ENCODE results near the gene CTSG.
"Not testable (repeated sequence)": the region's sequence is repeated elsewhere in the genome, so short reads cannot be mapped to it uniquely, and the experiment has no call there.

CTSG gene, protein sequence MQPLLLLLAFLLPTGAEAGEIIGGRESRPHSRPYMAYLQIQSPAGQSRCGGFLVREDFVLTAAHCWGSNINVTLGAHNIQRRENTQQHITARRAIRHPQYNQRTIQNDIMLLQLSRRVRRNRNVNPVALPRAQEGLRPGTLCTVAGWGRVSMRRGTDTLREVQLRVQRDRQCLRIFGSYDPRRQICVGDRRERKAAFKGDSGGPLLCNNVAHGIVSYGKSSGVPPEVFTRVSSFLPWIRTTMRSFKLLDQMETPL

GRCh38 chr14:24576182-24576581 lies at the start of gene CTSG:
Gene CTSG (minus strand): TSS chr14:24576250. CDS start chr14:24576223, 27 bp downstream.
- no peak for DNase-seq

GRCh38 chr14:24613747-24614146 lies 37.7 kb upstream of the CTSG start:
- no peak for DNase-seq

DNA sequence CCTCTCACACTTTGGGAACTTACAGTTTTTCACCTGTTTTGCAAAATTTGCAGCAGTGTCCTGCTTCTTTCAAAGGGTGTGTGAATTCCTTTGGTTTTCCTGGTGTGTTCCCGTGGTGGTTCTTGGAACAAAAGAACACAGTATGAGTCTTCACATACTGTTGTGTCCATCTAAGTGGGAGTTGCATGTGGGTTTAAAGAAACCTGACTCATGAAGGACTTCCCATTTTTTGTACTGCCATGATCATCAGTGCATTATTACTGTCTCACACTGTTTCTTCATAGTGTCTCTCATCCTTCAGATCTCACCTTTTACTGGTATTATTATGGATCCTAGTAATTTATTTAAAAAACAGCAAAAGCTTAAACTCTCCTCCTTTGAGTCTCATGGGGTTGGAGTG lies 37.2 kb upstream of the CTSG start:
- no peak for DNase-seq

DNA sequence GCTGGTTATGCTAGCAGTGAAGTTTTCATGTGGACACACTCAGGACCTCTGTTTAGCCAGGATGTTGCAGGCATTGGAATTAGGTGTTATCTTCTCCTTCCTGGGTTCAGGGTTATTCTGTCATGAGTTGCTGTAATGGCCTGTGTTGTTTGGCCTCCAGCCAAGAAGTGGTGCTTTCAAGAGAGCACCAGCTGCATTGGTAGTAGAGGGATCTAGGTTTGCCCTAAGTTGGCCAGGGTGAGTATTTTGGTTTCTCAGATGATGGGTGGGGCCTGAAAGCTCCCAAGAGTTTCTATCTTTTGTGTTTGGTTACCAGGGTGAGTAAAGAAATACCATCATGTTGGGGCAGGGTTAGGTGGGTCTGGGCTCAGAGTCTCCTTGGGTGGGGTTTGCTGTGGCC lies 36.1 kb upstream of the CTSG start:
- no peak for DNase-seq

- DNase-seq, result no peak
These were observed 33.8 kb upstream of the CTSG start, which contains the start of gene GZMH for GRCh38 chr14:24609655-24610344. Gene GZMH (minus strand): TSS chr14:24609685. CDS start chr14:24609613, 72 bp downstream.

DNA sequence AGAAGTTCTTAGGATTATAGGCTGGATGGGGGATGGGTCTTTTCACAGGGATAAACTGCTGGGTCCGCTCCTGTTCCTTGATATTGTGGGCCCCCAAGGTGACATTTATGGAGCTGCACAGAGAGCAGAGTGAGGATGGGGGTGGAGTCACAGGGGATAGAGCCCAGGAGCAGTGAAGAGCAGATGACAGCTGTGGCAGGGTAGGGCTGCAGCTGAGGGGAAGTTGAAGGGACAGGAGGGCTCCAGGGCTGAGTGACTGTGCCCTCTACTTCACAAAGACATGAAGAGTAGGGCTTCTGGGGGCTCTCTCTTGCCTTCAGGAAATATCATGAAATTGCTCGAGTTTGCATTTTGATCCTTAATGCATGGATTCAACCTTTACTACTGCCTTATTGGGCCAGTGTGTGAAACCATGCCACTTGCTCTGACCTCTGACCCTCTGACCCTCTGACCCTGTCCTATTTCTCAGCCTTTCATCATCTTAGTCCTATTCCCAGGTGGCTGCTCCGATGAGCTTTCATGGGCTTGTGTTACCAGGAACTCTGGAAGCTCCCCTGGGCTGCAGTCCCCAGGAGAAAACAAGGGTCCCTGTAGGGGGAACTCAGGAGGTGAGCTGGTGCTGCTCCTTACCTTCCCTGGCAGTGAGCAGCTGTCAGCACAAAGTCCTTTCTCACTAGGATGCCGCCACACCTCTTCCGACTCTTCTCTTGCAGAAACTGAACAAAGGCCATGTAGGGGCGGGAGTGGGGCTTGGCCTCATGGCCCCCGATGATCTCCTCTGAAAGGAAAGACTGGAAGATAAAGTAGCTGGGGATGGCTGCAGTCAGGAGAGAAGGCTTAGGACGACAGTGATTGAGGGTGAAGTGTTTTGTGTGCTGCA lies 31.8 kb upstream of the CTSG start:
- DNase-seq, result no peak

GRCh38 chr14:24607081-24607480 lies 31.0 kb upstream of the CTSG start:
- DNase-seq, result no peak

GRCh38 chr14:24606297-24606696 lies 30.2 kb upstream of the CTSG start:
- no peak for DNase-seq

- DNase-seq, result no peak
These were observed 29.6 kb upstream of the CTSG start for GRCh38 chr14:24605435-24606190.

GRCh38 chr14:24597403-24597802 lies 21.4 kb upstream of the CTSG start:
- DNase-seq, result no peak

- no peak for DNase-seq
These were observed 19.2 kb upstream of the CTSG start for GRCh38 chr14:24595073-24595808.

- not testable (repeated sequence) for DNase-seq
These were observed 15.0 kb upstream of the CTSG start for GRCh38 chr14:24591004-24591403.

GRCh38 chr14:24584402-24584801 lies 8.4 kb upstream of the CTSG start:
- not testable (repeated sequence) for DNase-seq

DNA sequence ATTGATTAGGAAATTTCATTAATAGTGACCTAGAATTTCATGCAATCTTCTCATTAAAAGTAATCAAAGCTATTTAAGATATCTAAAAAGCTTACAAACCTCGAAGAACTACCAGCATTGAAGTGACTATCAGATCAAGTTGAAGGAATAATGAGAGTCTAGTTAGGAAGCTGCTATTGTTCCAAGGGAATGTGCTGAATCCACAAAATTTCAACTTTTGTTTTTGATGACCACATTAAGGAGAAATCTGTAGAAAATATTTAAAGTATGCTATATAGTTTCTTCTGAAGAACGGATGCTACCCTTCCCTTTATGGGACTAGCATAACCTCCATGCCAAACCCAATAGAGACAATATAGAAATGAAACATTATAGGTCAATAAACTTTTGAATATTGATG lies 2.5 kb upstream of the CTSG start:
- DNase-seq, result no peak

- DNase-seq, result no peak
These were observed 721 bp upstream of the CTSG start for GRCh38 chr14:24576771-24577170.

DNA sequence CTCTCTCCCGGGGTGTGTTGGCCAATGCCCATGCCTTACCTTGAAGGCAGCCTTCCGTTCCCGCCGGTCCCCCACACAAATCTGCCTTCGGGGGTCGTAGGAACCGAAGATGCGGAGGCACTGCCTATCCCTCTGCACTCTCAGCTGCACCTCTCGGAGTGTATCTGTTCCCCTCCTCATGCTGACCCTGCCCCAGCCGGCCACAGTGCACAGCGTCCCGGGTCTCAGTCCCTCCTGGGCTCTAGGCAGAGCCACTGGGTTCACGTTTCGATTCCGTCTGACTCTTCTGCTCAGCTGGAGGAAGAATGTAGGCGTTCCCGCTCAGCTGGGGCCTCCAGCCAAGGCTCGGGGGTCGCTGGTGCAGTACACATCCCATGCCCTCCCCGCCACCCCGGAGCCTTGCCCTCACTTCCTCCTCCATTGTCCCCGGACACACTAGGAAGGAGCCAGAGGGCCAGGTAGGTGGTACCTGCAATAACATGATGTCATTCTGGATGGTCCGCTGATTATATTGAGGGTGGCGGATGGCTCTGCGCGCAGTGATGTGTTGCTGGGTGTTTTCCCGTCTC lies 1.8 kb downstream of the CTSG start:
- DNase-seq, result no peak

DNA sequence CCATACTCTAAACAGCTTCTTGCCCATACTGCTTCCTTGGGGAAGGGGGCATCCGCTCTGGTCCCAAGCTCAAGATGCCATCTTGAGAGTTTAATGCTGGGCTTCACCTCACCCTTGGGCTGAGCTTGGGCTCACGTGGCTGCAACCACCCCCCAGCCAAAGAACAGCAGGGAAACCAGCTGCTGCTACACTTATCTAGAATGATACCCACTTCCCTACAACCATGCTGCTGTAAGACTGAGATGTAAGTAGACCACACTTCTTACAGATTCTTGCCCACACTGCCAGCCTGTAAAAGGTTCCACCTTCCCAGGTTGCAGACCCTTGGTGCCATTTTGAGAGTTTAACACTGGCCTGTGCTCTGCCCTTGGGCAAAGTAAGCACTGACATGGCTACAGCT lies 9.7 kb downstream of the CTSG start:
- DNase-seq, result no peak

DNA sequence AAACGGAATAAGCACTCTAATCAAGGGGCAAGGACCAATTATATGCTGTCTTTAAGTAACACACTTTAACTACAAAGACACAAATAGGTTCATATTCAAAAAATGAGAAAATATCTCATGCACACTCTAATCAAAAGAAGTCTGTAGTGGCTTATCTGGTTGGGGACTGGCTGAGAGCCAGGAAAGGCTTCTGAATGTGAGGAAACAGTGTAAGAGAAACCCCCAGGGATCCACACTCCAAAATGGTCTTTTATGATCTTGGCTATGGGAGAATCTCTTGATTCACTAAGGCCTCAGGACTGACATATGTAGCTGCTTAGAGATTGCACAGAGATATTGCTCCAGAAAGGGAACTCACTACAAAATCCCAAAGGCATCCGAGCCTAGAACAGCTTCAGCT lies 10.3 kb downstream of the CTSG start:
- no peak for DNase-seq

DNA sequence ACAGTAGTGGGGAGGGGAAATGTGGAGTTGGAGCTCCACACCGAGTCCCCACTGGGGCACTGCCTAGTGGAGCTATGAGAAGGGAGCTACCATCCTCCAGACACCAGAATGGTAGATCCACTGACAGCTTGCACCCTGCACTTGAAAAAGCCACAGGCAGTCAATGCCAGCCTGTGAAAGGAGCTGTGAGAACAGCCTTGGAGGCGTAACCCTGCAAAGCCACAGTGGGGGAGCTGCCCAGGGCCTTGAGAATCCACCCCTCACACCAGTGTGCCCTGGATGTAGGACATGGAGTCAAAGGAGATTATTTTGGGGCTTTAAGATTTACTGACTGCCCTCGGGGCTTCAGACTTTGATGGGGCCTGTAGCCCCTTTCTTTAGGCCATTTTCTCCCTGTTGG lies 12.5 kb downstream of the CTSG start:
- DNase-seq, result no peak

GRCh38 chr14:24556756-24557155 lies 19.3 kb downstream of the CTSG start:
- DNase-seq, result no peak

DNA sequence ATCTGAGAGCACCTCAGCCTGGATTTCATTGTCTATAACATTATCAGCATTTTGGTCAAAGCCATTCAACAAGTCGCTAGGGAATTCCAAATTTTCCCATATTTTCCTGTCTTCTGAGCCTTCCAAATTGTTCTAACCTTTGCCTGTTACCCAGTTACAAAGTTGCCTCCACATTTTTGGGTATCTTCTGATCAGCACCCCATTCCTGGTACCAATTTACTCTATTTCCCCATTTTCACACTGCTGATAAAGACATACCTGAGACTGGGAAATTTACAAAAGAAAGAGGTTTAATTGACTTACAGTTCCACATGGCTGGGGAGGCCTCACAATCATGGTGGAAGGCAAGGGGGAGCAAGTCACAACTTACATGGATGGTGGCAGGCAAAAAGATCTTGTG lies 27.0 kb downstream of the CTSG start:
- not testable (repeated sequence) for DNase-seq

Measured in cortex of kidney (tissue), 1 donor.